ENCODE measurements around the gene SPSB3.
"Not testable (repeated sequence)": the region's sequence is repeated elsewhere in the genome, so short reads cannot be mapped to it uniquely, and the experiment has no call there.

SPSB3 gene

DNA sequence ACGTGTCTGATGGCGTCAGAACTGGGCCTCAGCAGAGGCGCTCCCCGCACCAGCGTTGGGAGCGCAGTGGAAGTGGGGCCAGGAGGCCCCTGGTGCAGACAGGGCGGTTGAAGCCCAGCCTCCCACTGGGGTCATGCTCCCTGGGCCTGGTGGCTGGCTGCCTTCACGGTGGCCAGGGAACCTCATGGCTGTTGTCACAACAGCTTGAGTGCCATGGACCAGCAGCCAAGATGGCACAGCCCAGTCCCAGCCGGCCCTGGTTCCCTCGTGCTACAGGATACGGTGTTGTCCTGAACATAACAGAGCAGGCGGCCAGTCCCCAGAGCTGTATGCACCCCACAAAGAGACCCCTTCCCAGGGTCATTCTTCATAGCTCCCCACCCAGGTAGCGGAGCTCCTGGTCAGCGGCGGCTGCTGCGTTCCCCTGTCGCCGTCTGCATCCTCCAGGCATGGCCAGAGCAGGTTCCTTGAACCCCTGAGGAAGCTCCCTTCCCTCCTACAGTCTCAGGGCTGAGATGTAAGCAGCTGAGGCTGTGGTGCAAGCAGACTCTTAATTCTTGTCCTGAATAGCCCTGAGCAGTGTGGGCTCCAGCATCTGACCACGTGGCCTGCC lies 40.7 kb downstream of the SPSB3 start:
- no peak for DNase-seq (ENCODE audit: low read depth)

GRCh38 chr16:1740781-1741490 lies 41.4 kb downstream of the SPSB3 start:
- DNase-seq (ENCODE audit: low read depth) = no peak

DNA sequence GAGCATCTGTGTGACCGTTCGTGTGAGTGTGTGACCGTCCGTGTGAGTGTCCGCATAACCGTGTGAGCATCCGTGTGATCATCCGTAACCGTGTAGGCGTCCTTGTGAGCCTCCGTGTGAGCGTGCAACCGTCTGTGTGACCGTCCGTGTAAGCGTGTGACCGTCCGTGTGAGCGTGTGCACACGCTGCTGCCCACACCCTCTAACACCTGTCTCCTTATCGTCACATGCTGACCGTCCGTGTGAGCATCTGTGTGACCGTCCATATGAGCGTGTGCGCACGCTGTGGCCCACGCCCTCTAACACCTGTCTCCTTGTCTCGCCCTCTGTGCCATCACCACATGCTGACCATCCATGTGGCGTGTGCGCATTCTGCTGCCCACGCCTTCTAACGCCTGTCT lies 42.1 kb downstream of the SPSB3 start:
- DNase-seq (ENCODE audit: low read depth) = no peak

- no peak for DNase-seq (ENCODE audit: low read depth)
Measured at GRCh38 chr16:1734816-1735215, 47.6 kb downstream of the SPSB3 start.

DNA sequence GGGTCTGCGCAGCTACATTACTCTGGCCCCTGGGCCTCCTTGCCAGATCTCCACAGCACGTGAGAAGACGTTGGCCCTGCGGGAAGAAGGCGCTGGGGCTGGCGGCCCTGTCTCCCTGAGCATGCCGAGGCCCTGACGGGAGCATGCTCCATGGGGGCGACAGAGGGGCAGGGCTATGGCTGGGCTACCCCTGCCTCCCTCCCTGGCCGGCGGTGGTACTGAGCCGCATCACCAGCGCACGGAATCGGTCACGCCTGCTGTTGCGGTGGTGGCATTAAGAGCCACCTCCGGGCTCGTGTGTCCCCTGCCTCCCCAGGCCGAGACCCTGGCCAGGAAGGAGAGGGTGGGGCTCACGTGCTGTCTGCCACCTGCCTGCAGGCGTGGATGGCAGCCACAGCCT lies 48.2 kb downstream of the SPSB3 start:
- DNase-seq (ENCODE audit: low read depth) = no peak

DNA sequence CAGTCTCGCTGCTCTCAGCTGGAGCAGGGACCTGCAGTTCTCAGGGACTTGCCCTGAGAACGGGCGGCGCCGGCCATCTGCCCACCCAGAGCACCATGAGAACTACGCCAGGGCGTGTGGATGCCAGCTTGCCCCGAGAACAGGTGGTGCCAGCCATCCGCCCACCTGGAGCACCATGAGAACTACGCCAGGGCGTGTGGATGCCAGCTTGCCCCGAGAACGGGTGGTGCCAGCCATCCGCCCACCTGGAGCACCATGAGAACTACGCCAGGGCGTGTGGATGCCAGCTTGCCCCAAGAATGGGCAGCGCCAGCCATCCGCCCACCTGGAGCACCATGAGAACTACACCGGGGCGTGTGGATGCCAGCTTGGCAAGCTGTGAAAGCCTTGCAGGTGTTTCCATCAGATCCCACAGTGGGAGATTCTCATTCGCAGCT lies 49.8 kb downstream of the SPSB3 start:
- DNase-seq (ENCODE audit: low read depth) = not testable (repeated sequence)

- no peak for DNase-seq (ENCODE audit: low read depth)
Measured at GRCh38 chr16:1732071-1732470, 50.3 kb downstream of the SPSB3 start.

DNA sequence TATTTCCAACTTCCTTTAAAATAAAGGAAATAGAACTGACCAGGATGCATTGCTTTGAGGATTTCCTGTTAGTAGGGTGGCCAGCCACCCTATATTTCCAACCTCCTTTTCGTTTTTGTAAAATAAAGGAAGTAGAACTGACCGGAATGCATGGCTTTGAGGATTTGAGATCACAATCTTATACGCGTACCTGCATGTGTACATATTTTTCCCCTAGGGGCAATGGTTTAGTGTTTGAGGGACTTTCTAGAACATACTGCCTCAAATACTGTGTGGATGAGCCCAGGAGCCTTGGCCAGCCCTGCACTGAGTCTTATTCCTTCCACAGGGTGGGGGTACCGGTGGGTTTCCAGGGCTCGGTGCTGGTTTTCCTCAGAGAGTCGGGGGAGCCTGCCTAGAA lies 50.8 kb downstream of the SPSB3 start:
- DNase-seq (ENCODE audit: low read depth) = no peak

DNA sequence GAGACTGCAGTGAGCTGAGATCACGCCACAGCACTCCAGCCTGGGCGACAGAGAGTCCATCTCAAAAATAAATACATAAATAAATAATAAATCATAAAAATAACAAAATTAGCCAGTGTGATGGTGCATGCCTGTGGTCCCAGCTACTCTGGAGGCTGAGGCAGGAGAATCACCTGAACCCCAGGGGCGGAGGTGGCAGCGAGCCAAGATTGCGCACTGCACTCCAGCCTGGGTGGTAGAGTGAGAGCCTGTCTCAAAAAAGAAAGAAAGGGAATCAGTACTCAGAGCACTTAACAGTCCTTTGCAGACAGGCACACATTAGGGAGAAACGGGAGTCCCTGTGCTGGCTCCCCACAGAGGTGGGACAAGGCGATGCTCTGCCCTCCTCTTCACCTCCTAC lies 51.3 kb downstream of the SPSB3 start:
- no peak for DNase-seq (ENCODE audit: low read depth)

DNA sequence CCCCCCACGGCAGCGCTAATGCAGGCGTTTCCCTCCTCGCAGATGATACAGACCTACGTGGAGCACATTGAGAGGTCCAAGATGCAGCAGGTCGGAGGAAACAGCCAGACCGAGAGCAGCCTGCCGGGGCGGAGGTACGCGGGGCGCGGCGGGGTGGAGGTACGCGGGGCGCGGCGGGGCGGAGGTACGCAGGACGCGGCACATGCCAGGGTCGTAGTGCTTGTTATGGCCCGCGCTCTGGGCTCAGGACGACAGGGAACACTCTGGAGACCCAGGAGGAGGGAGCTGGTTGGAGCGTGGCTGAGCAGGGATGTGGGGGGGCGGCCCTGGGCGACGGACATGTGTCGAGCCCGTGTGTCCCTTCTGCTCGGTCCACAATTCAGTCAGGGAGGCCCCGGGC lies 52.9 kb downstream of the SPSB3 start:
- no peak for DNase-seq (ENCODE audit: low read depth)

GRCh38 chr16:1729026-1729425 lies 53.3 kb downstream of the SPSB3 start:
- DNase-seq (ENCODE audit: low read depth) = no peak

- no peak for DNase-seq (ENCODE audit: low read depth)
Measured at GRCh38 chr16:1727651-1728624, 54.4 kb downstream of the SPSB3 start.

Data from stromal cell of bone marrow (primary cell).